Panc1 (cell line): ENCODE data around the gene HCRTR1. TPM values are rescaled to one million over a fixed set of nuclear protein-coding genes. Genes with fewer than 3 reads are reported as not detected.
A peak's percentile ranks its signal among the peaks of the same experiment; 100 is the strongest.

Experiments used
- ATAC-seq: fragments of 200-7000 bp; cut with Tn5 transposase; 2 replicates; pipeline ENCODE4 v1.9.1; 2020; ENCODE audit warnings: mild to moderate bottlenecking, moderate library complexity
- BruUV-seq: library from RNA; stranded (reverse); fragments of 400-500 nt; replicated peaks from 2 replicates; lab custom pipeline; 2021; lab: Mats Ljungman, UMichigan
- CTCF ChIA-PET: fragments of 300-600 bp; sonication (Branson Sonifier 250); formaldehyde crosslinking; loops from one replicate; lab custom pipeline; 2022; ENCODE audit warnings: antibody characterized with exemption; lab: Charles Lee
- POLR2A ChIA-PET: fragments of 300-600 bp; sonication (Branson Sonifier 250); formaldehyde crosslinking; loops from one replicate; lab custom pipeline; 2022; ENCODE audit warnings: antibody characterized with exemption; lab: Charles Lee
- DNase-seq: peaks from one replicate; pipeline ENCODE4 v3.0.0-alpha.2; 2010; ENCODE audit warnings: low read depth, low spot score
- H3K27ac ChIP-seq: 2 replicates; pipeline ENCODE4 v1.5.1; 2011; ENCODE audit warnings: mild to moderate bottlenecking, low read length, inconsistent platforms
- H3K27me3 ChIP-seq: fragments of 200-500 bp; sonication (Bioruptor generic); 2 replicates; pipeline ENCODE4 v1.6.0; 2014; ENCODE audit warnings: low read length, inconsistent platforms; ENCODE audit not compliant: control insufficient read depth, insufficient read depth
- H3K36me3 ChIP-seq: fragments of 200-500 bp; sonication (Bioruptor generic); 2 replicates; pipeline ENCODE4 v1.5.1; 2014; ENCODE audit warnings: inconsistent platforms, mild to moderate bottlenecking, low read length, moderate library complexity; ENCODE audit not compliant: control insufficient read depth, insufficient read depth
- H3K4me1 ChIP-seq: 2 replicates; pipeline ENCODE4 v1.5.1; 2011; ENCODE audit warnings: inconsistent platforms, mild to moderate bottlenecking, low read length, moderate library complexity; ENCODE audit not compliant: control insufficient read depth, insufficient read depth
- H3K4me3 ChIP-seq, 2 experiments: 2 replicates each; pipeline ENCODE4 v1.5.1; 2011 to 2012; ENCODE audit warnings: low read depth in 2 of 2, low read length in 2 of 2, mild to moderate bottlenecking in 2 of 2, inconsistent platforms in 1 of 2, moderate library complexity in 1 of 2
- H3K9me3 ChIP-seq: fragments of 200-500 bp; sonication (Bioruptor generic); 2 replicates; pipeline ENCODE4 v1.5.1; 2014; ENCODE audit warnings: low read depth, mild to moderate bottlenecking, inconsistent platforms, low read length, moderate library complexity; ENCODE audit not compliant: control insufficient read depth, insufficient read depth
- POLR2AphosphoS5 ChIP-seq: IDR thresholded peaks from 2 replicates; pipeline ENCODE4 v1.6.1; 2012; ENCODE audit warnings: mild to moderate bottlenecking, low read depth, low read length, moderate library complexity
- SIN3A ChIP-seq: IDR thresholded peaks from 2 replicates; pipeline ENCODE4 v1.6.1; 2012; ENCODE audit warnings: low read depth, mild to moderate bottlenecking, low read length, moderate library complexity, borderline replicate concordance; ENCODE audit not compliant: insufficient read depth
- TCF7L2 ChIP-seq: IDR thresholded peaks from 2 replicates; pipeline ENCODE4 v1.6.1; 2011; ENCODE audit warnings: mild to moderate bottlenecking, low read depth, low read length, inconsistent platforms
- in situ Hi-C: cut with HindIII; loops from 2 replicates; pipeline ENCODE4 v1.10.0; 2016; ENCODE audit warnings: low sequenced_read_pairs, low pct_unique_long_range_greater_than_20kb
- intact Hi-C: fragments of 100-400 bp; cut with micrococcal nuclease; formaldehyde crosslinking; loops from one replicate; pipeline ENCODE4 v1.10.0; 2022; ENCODE audit not compliant: unreplicated experiment
- total RNA-seq: library from RNA; stranded (reverse); gene quantifications from one replicate; pipeline ENCODE4 v1.2.1, GENCODE V29; 2021; ENCODE audit not compliant: unreplicated experiment
- TF ChIP-seq, protein P1 (sequence below), 2 experiments: IDR thresholded peaks; 2 replicates each; pipeline ENCODE4 v1.6.1; 2011 to 2012; ENCODE audit warnings: low read depth in 2 of 2, control low read depth in 1 of 2, low read length in 1 of 2, mild to moderate bottlenecking in 1 of 2, moderate library complexity in 1 of 2; ENCODE audit not compliant: insufficient read depth in 1 of 2
- TF ChIP-seq, protein P2 (sequence below): fragments of 450-650 bp; IDR thresholded peaks from 2 replicates; pipeline ENCODE4 v1.5.1; 2017; ENCODE audit warnings: mild to moderate bottlenecking

Gene HCRTR1
- total RNA-seq, 1 experiment from 2014 or later = 0.18 TPM

DNA sequence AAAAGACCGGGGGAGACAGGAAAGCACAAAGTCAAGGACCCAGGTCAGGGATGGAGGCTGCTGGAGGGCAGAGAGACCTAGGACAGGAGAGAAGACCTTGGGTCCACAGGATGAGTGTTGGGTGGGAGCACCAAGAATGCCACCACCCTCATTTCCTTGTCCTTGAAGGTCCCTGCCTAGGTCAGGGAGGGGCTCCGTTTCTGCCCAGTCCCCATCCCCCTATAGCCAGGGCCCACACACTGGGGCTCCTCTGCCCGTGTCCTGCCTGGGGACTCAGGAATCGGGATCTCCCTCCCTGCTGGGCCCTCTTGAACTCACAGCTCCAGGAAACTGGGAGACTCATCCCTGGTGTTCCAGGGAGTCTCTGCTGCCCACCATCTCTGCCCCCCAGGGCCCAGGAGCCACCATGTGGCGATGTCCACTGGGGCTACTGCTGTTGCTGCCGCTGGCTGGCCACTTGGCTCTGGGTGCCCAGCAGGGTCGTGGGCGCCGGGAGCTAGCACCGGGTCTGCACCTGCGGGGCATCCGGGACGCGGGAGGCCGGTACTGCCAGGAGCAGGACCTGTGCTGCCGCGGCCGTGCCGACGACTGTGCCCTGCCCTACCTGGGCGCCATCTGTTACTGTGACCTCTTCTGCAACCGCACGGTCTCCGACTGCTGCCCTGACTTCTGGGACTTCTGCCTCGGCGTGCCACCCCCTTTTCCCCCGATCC, 40.6 kb upstream of the HCRTR1 start:
- POLR2A ChIA-PET = no interaction called here
- no peak for ATAC-seq
- Histone ChIP-seq H3K27ac (peak overlapping the region; percentile 68), H3K4me1 (peaks cover 62% of the 10 kb centered on the region), H3K4me3 (peak overlapping the region; percentile 32 to 34), H3K9me3 (no peaks in the 10 kb centered on the region), H3K27me3 (no peaks in the 10 kb centered on the region), H3K36me3 (peaks cover 4% of the 10 kb centered on the region; the same call in 1 of the 2 replicates)
- TF ChIP-seq POLR2AphosphoS5 (no peak), TCF7L2 (no peak), SIN3A (no peak)
- TF ChIP-seq, protein P1, sequence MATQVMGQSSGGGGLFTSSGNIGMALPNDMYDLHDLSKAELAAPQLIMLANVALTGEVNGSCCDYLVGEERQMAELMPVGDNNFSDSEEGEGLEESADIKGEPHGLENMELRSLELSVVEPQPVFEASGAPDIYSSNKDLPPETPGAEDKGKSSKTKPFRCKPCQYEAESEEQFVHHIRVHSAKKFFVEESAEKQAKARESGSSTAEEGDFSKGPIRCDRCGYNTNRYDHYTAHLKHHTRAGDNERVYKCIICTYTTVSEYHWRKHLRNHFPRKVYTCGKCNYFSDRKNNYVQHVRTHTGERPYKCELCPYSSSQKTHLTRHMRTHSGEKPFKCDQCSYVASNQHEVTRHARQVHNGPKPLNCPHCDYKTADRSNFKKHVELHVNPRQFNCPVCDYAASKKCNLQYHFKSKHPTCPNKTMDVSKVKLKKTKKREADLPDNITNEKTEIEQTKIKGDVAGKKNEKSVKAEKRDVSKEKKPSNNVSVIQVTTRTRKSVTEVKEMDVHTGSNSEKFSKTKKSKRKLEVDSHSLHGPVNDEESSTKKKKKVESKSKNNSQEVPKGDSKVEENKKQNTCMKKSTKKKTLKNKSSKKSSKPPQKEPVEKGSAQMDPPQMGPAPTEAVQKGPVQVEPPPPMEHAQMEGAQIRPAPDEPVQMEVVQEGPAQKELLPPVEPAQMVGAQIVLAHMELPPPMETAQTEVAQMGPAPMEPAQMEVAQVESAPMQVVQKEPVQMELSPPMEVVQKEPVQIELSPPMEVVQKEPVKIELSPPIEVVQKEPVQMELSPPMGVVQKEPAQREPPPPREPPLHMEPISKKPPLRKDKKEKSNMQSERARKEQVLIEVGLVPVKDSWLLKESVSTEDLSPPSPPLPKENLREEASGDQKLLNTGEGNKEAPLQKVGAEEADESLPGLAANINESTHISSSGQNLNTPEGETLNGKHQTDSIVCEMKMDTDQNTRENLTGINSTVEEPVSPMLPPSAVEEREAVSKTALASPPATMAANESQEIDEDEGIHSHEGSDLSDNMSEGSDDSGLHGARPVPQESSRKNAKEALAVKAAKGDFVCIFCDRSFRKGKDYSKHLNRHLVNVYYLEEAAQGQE (IDR thresholded peaks at IDR 0.05; ENCODE audit: insufficient read depth in 1 of 2, low read depth in 2 of 2, low read length in 1 of 2) = no peak
- TF ChIP-seq, protein P2, sequence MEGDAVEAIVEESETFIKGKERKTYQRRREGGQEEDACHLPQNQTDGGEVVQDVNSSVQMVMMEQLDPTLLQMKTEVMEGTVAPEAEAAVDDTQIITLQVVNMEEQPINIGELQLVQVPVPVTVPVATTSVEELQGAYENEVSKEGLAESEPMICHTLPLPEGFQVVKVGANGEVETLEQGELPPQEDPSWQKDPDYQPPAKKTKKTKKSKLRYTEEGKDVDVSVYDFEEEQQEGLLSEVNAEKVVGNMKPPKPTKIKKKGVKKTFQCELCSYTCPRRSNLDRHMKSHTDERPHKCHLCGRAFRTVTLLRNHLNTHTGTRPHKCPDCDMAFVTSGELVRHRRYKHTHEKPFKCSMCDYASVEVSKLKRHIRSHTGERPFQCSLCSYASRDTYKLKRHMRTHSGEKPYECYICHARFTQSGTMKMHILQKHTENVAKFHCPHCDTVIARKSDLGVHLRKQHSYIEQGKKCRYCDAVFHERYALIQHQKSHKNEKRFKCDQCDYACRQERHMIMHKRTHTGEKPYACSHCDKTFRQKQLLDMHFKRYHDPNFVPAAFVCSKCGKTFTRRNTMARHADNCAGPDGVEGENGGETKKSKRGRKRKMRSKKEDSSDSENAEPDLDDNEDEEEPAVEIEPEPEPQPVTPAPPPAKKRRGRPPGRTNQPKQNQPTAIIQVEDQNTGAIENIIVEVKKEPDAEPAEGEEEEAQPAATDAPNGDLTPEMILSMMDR = no peak
- no TSS peak for BruUV-seq
- CTCF ChIA-PET = interaction anchor here (0.6 kb wide), 1 partner anchor 14 kb away, joined by 4 read pairs; no protein-coding TSS in a partner anchor
- DNase-seq = no peak
- in situ Hi-C loops (no loop called here), intact Hi-C loops (no loop called here)

DNA sequence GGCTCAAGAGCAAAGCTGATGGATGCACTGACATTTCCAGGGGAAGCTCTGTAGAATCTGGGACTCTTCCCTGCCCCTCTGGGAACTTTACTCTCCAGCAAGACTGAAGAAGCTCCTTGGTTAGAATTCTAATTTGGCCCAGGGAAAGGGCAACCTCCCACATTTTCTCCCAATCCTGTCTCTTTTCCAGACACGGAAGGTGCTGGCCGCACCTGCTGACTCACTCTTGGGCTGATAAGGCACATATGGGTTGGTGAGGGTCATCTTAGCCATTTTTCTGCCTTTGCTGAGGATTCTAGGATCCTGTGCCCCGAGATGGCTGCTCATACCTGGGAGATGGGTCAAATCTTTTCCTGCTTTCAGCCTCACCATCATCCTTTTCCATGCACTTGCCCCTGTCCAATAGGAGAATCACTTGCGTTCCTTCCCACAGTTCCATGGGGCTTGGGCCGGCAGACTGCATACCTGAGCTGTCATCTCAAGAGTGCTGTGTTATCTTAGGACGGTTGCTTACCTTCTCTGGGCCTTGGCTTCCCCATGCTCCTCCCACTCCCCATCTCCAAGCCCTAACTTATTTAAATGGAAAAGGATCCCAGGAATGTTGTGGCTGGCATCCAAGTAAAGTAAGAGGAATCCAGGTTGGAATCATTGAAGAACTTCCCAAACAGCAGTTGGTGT, 39.8 kb upstream of the HCRTR1 start:
- DNase-seq (no peak), ATAC-seq (no peak)
- H3K9me3 ChIP-seq = no peaks in the 10 kb centered on the region
- peaks cover 4% of the 10 kb centered on the region; the same call in 1 of the 2 replicates for H3K36me3 ChIP-seq
- intact Hi-C loops = no loop called here
- BruUV-seq = no TSS peak
- TF ChIP-seq SIN3A (no peak), POLR2AphosphoS5 (no peak), TCF7L2 (no peak)
- TF ChIP-seq, protein P1 (IDR thresholded peaks at IDR 0.05; ENCODE audit: insufficient read depth in 1 of 2, low read depth in 2 of 2, low read length in 1 of 2) = no peak
- TF ChIP-seq, protein P2 = no peak
- in situ Hi-C loops = no loop called here
- no peaks in the 10 kb centered on the region for H3K27me3 ChIP-seq
- ChIA-PET POLR2A (no interaction called here), CTCF (interaction anchor here (0.6 to 0.9 kb wide), 3 partner anchors 16 to 237 kb away, joined by 6 to 10 read pairs (median 9); no protein-coding TSS in a partner anchor)
- peaks cover 65% of the 10 kb centered on the region for H3K4me1 ChIP-seq
- peak overlapping the region; percentile 32 to 34 for H3K4me3 ChIP-seq
- H3K27ac ChIP-seq = peak overlapping the region; percentile 65
